Endothelial cell of umbilical vein (primary cell): ENCODE data around the gene BEX2. TPM values are rescaled to one million over a fixed set of nuclear protein-coding genes. Genes with fewer than 3 reads are reported as not detected.
A peak's percentile ranks its signal among the peaks of the same experiment; 100 is the strongest.

Experiments used
- BruUV-seq: library from RNA; stranded (reverse); fragments of 400-500 nt; replicated peaks from 2 replicates; lab custom pipeline; 2021; lab: Mats Ljungman, UMichigan
- CTCF ChIA-PET: fragments of 300-600, 350-600 bp; sonication (Branson Sonifier 250); formaldehyde crosslinking; loops from one replicate; lab custom pipeline; 2021; ENCODE audit warnings: antibody characterized with exemption, inconsistent platforms; lab: Charles Lee
- POLR2A ChIA-PET: fragments of 300-600, 350-600 bp; sonication (Branson Sonifier 250); formaldehyde crosslinking; loops from one replicate; lab custom pipeline; 2021; ENCODE audit warnings: antibody characterized with exemption, inconsistent platforms; lab: Charles Lee
- DNase-seq: peaks from one replicate; pipeline ENCODE4 v3.0.0-alpha.2; 2011; ENCODE audit warnings: low read depth, low spot score
- FAIRE-seq: peaks from 2 replicates; lab custom pipeline; 2011; peaks lifted over from hg19 to GRCh38; lab: Jason Lieb, UNC
- H2AFZ ChIP-seq: 2 replicates; pipeline ENCODE4 v1.6.0; 2012; ENCODE audit warnings: low read depth, low read length, control low read depth, inconsistent platforms
- H3K27ac ChIP-seq: 2 replicates; pipeline ENCODE4 v1.5.1; 2011; ENCODE audit warnings: low read depth, mild to moderate bottlenecking, control low read depth, low read length, moderate library complexity; ENCODE audit not compliant: insufficient read depth
- H3K27me3 ChIP-seq, 2 experiments: 2 replicates each; pipeline versions ENCODE4 v1.6.0 to v1.6.1; 2011; ENCODE audit warnings: low read length in 2 of 2, mixed read lengths in 1 of 2; ENCODE audit not compliant: control insufficient read depth in 2 of 2, insufficient read depth in 2 of 2
- H3K36me3 ChIP-seq, 2 experiments: 2 replicates in 1 of 2; 3 replicates in 1 of 2; pipeline ENCODE4 v1.5.1; 2011; ENCODE audit warnings: low read length in 2 of 2, mild to moderate bottlenecking in 1 of 2, moderate library complexity in 1 of 2; ENCODE audit not compliant: control insufficient read depth in 2 of 2, insufficient read depth in 2 of 2; ENCODE audit errors: extremely low read depth in 1 of 2
- H3K4me1 ChIP-seq: 3 replicates; pipeline ENCODE4 v1.5.1; 2011; ENCODE audit warnings: mild to moderate bottlenecking, low read length; ENCODE audit not compliant: control insufficient read depth, insufficient read depth; ENCODE audit errors: extremely low read depth
- H3K4me2 ChIP-seq: 2 replicates; pipeline ENCODE4 v1.6.1; 2011; ENCODE audit warnings: low read length, control low read depth, mixed read lengths; ENCODE audit not compliant: insufficient read depth
- H3K4me3 ChIP-seq, 3 experiments: fragments of 200-600 bp in 1 of 3; sonication (generic), shearing (Covaris generic) in 1 of 3; replicated peaks in 1 of 3; 2 replicates each; pipeline ENCODE4 v1.5.1; 2011 to 2016; ENCODE audit warnings: control low read depth in 3 of 3, low read length in 3 of 3, mild to moderate bottlenecking in 2 of 3, inconsistent platforms in 1 of 3, low read depth in 1 of 3, moderate library complexity in 1 of 3; ENCODE audit not compliant: insufficient read depth in 1 of 3
- H3K79me2 ChIP-seq: 2 replicates; pipeline ENCODE4 v1.6.0; 2012; ENCODE audit warnings: low read length, inconsistent platforms; ENCODE audit not compliant: control insufficient read depth, insufficient read depth
- H3K9ac ChIP-seq: replicated peaks from 2 replicates; pipeline ENCODE3; 2011; ENCODE audit warnings: low read length, control low read depth; ENCODE audit not compliant: insufficient read depth; ENCODE audit errors: extremely low read depth
- H3K9me1 ChIP-seq: replicated peaks from 3 replicates; pipeline ENCODE4 v1.6.0; 2011; ENCODE audit warnings: mild to moderate bottlenecking, low read length; ENCODE audit not compliant: control insufficient read depth, insufficient read depth; ENCODE audit errors: extremely low read depth
- H3K9me3 ChIP-seq: replicated peaks from 2 replicates; pipeline ENCODE4 v1.5.1; 2012; ENCODE audit warnings: low read length, inconsistent platforms; ENCODE audit not compliant: control insufficient read depth, insufficient read depth
- H4K20me1 ChIP-seq: replicated peaks from 2 replicates; pipeline ENCODE3; 2011; ENCODE audit warnings: mild to moderate bottlenecking, low read length; ENCODE audit not compliant: control insufficient read depth, insufficient read depth; ENCODE audit errors: extremely low read depth
- EZH2 ChIP-seq: IDR thresholded peaks from 2 replicates; pipeline ENCODE4 v1.6.1; 2012; ENCODE audit warnings: borderline replicate concordance, low read depth, mild to moderate bottlenecking, moderate library complexity, low read length, inconsistent platforms; ENCODE audit not compliant: severe bottlenecking
- JUN ChIP-seq: IDR thresholded peaks from 2 replicates; pipeline ENCODE4 v1.6.1; 2011; ENCODE audit warnings: borderline replicate concordance, low read depth; ENCODE audit not compliant: insufficient read length, insufficient read depth
- POLR2A ChIP-seq: IDR thresholded peaks from 2 replicates; pipeline ENCODE4 v1.6.1; 2012; ENCODE audit warnings: low read depth, mild to moderate bottlenecking, control low read depth, low read length
- dilution Hi-C: fragments of 300-500 bp; cut with MboI; formaldehyde crosslinking; loops from one replicate; pipeline ENCODE4 v1.15.0; 2019; ENCODE audit warnings: low sequenced_read_pairs; ENCODE audit not compliant: extremely low pct_ligation_motif_present
- intact Hi-C: fragments of 100-400 bp; cut with micrococcal nuclease; formaldehyde crosslinking; loops from one replicate; pipeline ENCODE4 v1.10.0; 2022
- polyA plus RNA-seq, 4 experiments: library from polyadenylated mRNA; depleted of rRNA in 3 of 4; stranded (reverse) in 3 of 4; unstranded in 1 of 4; fragments of >200 nt; gene quantifications; 2 replicates each; pipeline versions ENCODE4 v1.2.1 to v1.2.3, GENCODE V29; 2011 to 2012; ENCODE audit warnings: missing spikeins in 1 of 4
- total RNA-seq: library from RNA; stranded (reverse); gene quantifications from 2 replicates; pipeline ENCODE4 v1.2.3, GENCODE V29; 2021

The BEX2 gene
- total and polyA plus RNA-seq, 2 donors (not counting 3 experiments of a cell fraction or from before 2014, with no cell fraction given) = 1.4 TPM

- peak; percentile 58 for TF ChIP-seq EZH2
- no peak for TF ChIP-seq POLR2A
Observed at GRCh38 chrX:103276581-103277002, 34.2 kb downstream of the BEX2 start, which contains the start of gene TCEAL5. Gene TCEAL5 (minus strand): TSS chrX:103276750. CDS start chrX:103274563, 2,187 bp downstream.

GRCh38 chrX:103275947-103276567 is 34.7 kb downstream of the BEX2 start:
- ChIA-PET CTCF (no interaction called here), POLR2A (no interaction called here)
- FAIRE-seq (no peak), DNase-seq (no peak)
- Histone ChIP-seq H3K4me3 (no peak overlapping the region), H3K4me1 (no peaks in the 10 kb centered on the region), H2AFZ (no peak overlapping the region), H3K9me1 (no peaks in the 10 kb centered on the region), H3K4me2 (no peak overlapping the region), H3K36me3 (no peaks in the 10 kb centered on the region), H3K9ac (no peak overlapping the region), H3K79me2 (no peaks in the 10 kb centered on the region), H4K20me1 (no peaks in the 10 kb centered on the region), H3K9me3 (no peaks in the 10 kb centered on the region), H3K27me3 (peaks cover 24 to 27% of the 10 kb centered on the region in 2 experiments), H3K27ac (no peak overlapping the region)
- dilution Hi-C loops = no loop called here
- no TSS peak for BruUV-seq
- no peak for TF ChIP-seq JUN
- TF ChIP-seq EZH2 = peak; percentile 58
- intact Hi-C loops = no loop called here

More at GRCh38 chrX:103276581-103277002, 34.2 kb downstream of the BEX2 start, which contains the start of gene TCEAL5:
- H3K4me1 ChIP-seq = no peaks in the 10 kb centered on the region
- dilution Hi-C loops = no loop called here
- no peak within 1 kb of the TSS for H3K27ac ChIP-seq
- ChIA-PET POLR2A (no interaction called here), CTCF (interaction anchor here (1.4 kb wide), 1 partner anchor 187 kb away, joined by 4 read pairs; no protein-coding TSS in a partner anchor)
- H3K36me3 ChIP-seq = no peaks in the 10 kb centered on the region
- no TSS peak for BruUV-seq
- FAIRE-seq (no peak), DNase-seq (no peak)
- H3K9me3 ChIP-seq = no peaks in the 10 kb centered on the region
- no peaks in the 10 kb centered on the region for H3K79me2 ChIP-seq
- H3K4me2 ChIP-seq = no peak within 1 kb of the TSS
- peaks cover 24 to 27% of the 10 kb centered on the region in 2 experiments for H3K27me3 ChIP-seq
- H3K4me3 ChIP-seq = no peak within 1 kb of the TSS
- H2AFZ ChIP-seq = no peak within 1 kb of the TSS
- H4K20me1 ChIP-seq = no peaks in the 10 kb centered on the region
- intact Hi-C loops = no loop called here
- no peaks in the 10 kb centered on the region for H3K9me1 ChIP-seq
- H3K9ac ChIP-seq = no peak within 1 kb of the TSS
